ENCODE results near the gene IDH2.

The IDH2 gene

GRCh38 chr15:90063770-90064247, 38.5 kb downstream of the IDH2 start:
- no peak for DNase-seq (ENCODE audit: low spot score)

GRCh38 chr15:90062973-90063769, 39.1 kb downstream of the IDH2 start:
- DNase-seq (ENCODE audit: low spot score) = no peak

GRCh38 chr15:90062462-90062932, 39.8 kb downstream of the IDH2 start:
- DNase-seq (ENCODE audit: low spot score) = no peak

- no peak for DNase-seq (ENCODE audit: low spot score)
These were observed 40.2 kb downstream of the IDH2 start for GRCh38 chr15:90062023-90062442.

- DNase-seq (ENCODE audit: low spot score) = no peak
These were observed 41.5 kb downstream of the IDH2 start for GRCh38 chr15:90060797-90061196.

- DNase-seq (ENCODE audit: low spot score) = no peak
These were observed 42.9 kb downstream of the IDH2 start for GRCh38 chr15:90059208-90059985.

- no peak for DNase-seq (ENCODE audit: low spot score)
These were observed 43.5 kb downstream of the IDH2 start for GRCh38 chr15:90058775-90059174.

DNA sequence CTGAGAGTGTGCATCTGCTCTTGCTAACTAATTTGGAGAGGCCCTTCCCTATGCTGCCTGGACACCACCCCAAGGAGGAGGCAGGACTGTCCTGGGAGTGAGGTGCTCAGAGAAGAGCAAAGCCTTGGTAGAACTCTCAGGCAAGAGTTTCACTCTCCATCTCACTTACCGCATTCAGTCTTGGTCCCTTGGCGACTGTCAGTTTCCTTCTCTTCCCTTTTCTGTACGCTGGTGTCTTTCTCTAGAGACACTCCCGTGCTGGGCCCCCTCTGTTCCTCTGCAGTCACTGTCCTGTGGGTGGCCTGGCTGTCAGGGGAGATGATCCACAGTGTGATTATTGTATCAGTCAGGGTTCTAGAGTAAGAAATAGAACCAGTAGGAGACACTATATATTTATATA, 44.0 kb downstream of the IDH2 start:
- DNase-seq (ENCODE audit: low spot score) = no peak

DNA sequence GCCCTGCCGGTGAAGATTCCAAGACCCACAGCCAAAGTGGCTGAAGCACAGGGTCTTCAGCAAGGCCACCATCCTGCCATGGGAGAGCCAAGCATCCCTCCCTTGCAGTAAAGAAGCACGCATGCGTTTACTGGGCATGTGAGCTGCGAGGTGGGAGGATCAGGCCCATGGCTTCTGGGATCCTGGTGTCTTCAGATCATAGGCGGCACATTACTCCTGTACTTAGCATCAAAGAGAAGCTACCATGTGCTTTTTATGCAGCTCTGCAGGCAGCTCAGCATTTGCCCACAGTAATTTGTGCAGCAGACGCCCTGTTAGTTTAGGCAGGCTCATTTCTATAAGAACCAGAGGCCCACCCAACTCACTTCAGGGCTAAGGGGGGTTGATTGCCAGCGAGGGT, 45.7 kb downstream of the IDH2 start:
- DNase-seq (ENCODE audit: low spot score) = no peak

GRCh38 chr15:90055182-90055581, 47.1 kb downstream of the IDH2 start:
- DNase-seq (ENCODE audit: low spot score) = no peak

DNA sequence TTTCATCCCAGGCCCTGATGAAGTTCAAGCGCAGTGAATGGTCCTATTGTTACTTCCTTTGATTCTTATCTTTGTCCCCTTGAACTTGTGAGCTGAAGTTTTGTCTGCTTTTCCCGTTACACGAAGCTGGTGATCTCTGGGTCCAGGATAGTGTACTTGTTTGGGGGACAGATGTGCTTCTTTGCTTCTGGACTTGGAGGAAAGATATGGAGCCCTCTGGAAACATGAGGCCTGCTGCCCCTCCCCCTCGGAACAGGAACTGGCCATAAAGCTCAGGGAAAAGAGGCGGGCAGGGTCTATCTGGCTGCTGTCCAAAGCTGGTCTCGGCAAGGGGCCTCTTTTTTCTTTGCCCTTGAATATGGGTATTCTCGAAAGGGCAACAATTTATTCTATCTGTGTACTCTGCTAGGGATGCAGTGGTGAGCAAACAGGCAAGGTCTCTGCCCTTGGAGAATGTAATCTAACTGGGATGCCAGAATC, 47.6 kb downstream of the IDH2 start:
- DNase-seq (ENCODE audit: low spot score) = no peak

DNA sequence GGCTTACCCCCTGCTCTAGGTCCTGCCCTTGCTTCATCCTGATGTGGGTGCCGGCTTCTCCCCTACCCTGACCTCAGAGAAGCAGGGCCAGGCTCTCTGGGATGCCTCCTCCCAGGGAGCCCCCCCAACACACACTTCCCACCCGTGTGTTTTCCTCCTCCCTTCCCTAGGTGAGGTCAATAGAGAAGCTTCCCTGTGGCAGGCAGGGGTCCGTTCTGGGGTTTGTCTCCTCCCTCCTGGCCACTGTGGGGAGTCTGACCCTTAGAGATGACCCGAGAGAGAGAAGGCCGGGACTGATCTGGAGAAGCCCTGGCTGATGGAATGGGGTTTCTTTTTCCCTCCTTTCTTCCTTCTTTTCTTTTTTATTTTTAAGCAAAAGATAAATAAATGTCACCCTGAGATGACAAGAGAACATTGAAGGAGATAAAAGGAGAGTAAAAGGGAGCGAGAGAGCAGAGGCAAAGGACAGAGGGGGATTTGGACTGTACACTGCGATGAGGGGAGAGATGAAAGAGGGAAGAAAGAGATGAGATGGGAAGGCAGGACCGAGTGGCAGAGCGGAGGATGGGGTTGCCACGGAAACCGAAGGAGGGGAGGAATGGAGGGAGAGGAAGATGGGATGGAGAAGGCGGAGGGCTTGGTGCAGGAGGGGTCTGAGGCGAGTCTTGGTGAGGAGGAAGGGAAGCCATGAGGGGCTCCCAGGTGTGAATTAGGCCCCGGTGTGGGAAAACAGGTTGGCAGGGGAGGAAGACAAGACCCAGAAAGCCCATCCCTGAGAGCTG, 48.4 kb downstream of the IDH2 start:
- no peak for DNase-seq (ENCODE audit: low spot score)

GRCh38 chr15:90051874-90052273, 50.4 kb downstream of the IDH2 start:
- no peak for DNase-seq (ENCODE audit: low spot score)

DNA sequence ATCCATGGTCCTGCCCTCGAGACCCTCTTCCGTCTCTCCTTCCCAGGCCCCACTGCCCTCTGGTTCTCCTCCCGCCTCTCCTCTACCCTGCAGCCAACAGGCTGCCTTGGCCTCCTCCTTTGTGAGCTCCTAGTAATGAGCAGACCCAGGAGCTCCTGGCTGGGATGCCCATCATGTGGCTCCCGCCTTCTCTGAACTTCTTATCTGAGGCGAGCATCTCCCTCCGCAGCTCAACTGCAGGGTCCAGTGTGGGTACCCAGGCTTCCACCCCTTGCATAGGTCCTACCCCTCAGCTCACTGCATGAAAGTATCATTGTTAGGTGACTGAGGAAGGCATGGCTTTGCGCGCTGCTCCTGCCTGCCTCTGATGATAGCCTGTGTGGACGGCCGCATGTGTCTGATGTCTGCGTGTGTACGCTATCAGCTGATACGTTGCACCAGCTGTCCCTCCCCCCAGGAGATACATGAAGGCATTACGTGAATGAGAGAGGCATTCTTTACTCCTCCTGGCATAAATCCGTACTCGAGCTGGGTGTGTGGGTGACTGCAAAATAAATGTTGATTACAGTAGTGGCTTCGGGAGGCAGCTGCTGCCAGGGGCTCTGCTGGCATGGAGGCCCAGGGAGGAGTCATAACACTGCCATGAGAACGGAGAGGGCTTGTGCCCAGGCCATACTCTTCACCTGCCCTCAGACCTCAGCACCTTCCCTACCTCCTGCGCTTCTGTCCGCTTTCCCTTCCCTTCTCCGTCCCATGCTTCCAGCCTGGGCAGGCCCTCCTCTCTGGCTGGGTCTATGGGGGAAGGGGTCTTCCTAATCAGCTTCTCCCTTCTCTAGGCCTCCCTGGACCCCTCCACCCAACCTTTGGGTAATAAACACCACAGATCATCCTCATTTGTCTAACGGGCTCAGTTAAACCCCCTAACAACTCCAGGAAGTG, 52.3 kb downstream of the IDH2 start:
- no peak for DNase-seq (ENCODE audit: low spot score)

DNA sequence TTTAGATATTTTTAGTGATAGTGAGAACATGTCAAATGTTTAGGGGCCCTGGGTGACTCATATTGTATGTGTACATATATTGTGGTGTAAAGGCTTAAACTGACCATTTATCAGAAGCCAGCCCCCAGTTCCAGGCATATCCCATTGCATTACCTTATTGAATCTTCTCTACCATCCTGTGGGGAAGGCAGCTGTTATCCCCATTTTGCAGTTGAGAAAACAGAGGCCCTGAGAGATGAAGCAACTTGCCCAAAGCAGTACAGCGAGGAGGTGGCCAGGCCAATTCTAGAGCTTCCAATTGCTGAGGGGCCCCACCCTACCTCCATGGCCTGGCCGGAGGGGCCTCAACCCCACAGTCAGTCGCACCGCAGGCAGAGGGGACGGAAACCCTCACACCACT, 53.2 kb downstream of the IDH2 start:
- DNase-seq (ENCODE audit: low spot score) = no peak

DNA sequence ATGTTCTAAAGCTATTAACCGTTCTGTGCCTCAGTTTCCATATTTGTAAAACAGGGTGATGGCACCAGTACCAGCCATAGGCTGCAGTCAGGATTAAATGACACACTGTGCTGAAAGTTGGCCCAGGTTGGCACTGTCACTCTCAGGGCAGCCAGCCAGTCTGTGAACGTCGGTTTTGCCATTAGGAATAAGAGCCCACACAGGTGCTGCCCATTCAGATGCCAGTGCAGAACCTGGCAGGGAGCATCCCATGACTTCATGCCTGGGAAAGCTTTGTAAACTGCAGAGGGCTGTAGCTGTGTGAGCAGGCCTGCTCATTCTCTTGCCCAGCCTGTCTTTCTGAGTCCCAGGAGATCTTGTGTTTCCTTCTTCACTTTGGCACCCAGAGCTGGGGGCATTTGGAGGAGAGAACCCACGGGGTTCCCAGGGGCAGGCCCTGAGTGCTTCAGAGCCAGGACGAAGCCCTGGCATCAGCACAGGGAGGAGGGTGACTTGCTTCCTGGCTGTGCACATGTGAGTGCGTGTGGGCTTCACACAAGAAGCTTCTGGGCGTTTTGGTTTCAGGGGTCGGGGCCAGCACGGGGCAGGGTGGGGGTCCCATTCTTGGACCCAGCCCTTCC, 54.2 kb downstream of the IDH2 start:
- no peak for DNase-seq (ENCODE audit: low spot score)

DNA sequence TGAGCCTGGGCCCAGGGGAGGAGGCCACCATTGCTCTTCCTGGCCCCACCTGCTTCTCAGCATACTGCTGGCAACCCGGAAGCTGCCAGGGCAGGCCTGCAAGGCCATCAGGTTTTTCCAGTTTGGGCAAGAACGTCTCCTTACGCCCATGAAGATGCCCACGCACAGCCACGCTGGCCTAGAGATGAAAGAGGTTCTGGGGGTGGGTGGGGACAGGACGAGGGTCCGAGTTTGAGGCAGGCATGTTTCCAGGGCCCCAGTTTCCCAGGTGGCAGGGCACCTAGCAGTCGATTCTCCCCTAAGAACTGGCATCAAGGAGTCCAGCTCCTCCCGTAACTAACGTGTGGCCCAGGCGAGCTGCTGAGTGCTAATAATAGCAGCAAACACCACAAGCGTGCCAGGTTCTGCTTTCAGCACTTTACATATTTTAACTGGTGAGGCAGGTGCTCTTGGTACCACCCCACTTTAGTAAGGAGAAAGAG, 55.3 kb downstream of the IDH2 start:
- no peak for DNase-seq (ENCODE audit: low spot score)

DNA sequence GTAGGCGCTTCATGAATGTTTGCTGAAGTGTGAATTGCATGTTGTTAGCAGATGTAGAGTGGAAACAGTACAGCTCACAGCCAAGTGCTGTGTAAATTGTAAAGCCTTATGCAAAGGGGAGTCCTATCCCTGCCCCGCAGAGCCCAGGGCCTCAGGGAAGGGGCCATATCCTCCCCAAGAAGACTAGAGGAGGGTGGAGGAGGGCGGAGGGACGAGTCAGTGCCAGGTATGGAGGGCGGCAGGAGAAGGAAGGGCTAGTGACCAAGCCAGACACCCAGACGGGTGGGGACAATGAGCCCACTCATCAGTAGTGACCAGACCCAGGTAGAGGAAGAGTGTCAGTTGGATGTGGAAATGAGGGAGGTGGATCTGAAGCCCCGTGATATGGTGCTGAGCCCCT, 56.0 kb downstream of the IDH2 start:
- no peak for DNase-seq (ENCODE audit: low spot score)

GRCh38 chr15:90044916-90045371, 57.3 kb downstream of the IDH2 start:
- DNase-seq (ENCODE audit: low spot score) = no peak

GRCh38 chr15:90044191-90044590, 58.1 kb downstream of the IDH2 start:
- DNase-seq (ENCODE audit: low spot score) = no peak

Data from D341Med (cell line).